PC-3 (cell line): ENCODE measurements around the gene PRDM8. TPM values are rescaled to one million over a fixed set of nuclear protein-coding genes. Genes with fewer than 3 reads are reported as not detected.

Experiments used
- ATAC-seq: fragments of 200-7000 bp; cut with Tn5 transposase; 2 replicates; pipeline ENCODE4 v1.9.1; 2020; ENCODE audit warnings: mild to moderate bottlenecking, moderate library complexity
- BruUV-seq: library from RNA; stranded (reverse); fragments of 400-500 nt; replicated peaks from 2 replicates; lab custom pipeline; 2021; lab: Mats Ljungman, UMichigan
- CTCF ChIA-PET: fragments of 300-600 bp; sonication (Branson Sonifier 250); formaldehyde crosslinking; loops from one replicate; lab custom pipeline; 2022; ENCODE audit warnings: antibody characterized with exemption; lab: Charles Lee
- POLR2A ChIA-PET: fragments of 300-600 bp; sonication (Branson Sonifier 250); formaldehyde crosslinking; loops from one replicate; lab custom pipeline; 2022; ENCODE audit warnings: antibody characterized with exemption; ENCODE audit not compliant: unreplicated experiment; lab: Charles Lee
- DNase-seq: peaks from one replicate; pipeline ENCODE4 v3.0.0-alpha.2; 2015
- H2AFZ ChIP-seq: fragments of 300-600 bp; sonication (generic); 2 replicates; pipeline ENCODE4 v1.6.0; 2016; ENCODE audit warnings: antibody characterized with exemption, low read length
- H3F3A ChIP-seq: fragments of 300-600 bp; sonication (generic); one replicate; pipeline ENCODE4 v1.6.0; 2017; ENCODE audit warnings: antibody characterized with exemption, low read length, control low read depth, mild to moderate bottlenecking; ENCODE audit not compliant: unreplicated experiment
- H3K27ac ChIP-seq: fragments of 300-600 bp; sonication (generic); 2 replicates; pipeline ENCODE4 v1.5.1; 2016; ENCODE audit warnings: mild to moderate bottlenecking, low read length
- H3K27me3 ChIP-seq: fragments of 300-600 bp; sonication (generic); 2 replicates; pipeline ENCODE4 v1.6.1; 2016; ENCODE audit warnings: low read length, mixed read lengths
- H3K36me3 ChIP-seq: fragments of 300-600 bp; sonication (generic); 2 replicates; pipeline ENCODE4 v1.6.1; 2016; ENCODE audit warnings: low read depth, mixed run types, low read length, mixed read lengths
- H3K4me1 ChIP-seq: fragments of 300-600 bp; sonication (generic); 2 replicates; pipeline ENCODE4 v1.5.1; 2016; ENCODE audit warnings: low read length; ENCODE audit not compliant: insufficient read depth
- H3K4me2 ChIP-seq: fragments of 300-600 bp; sonication (generic); 2 replicates; pipeline ENCODE4 v1.6.0; 2016; ENCODE audit warnings: low read length
- H3K4me3 ChIP-seq: fragments of 300-600 bp; sonication (generic); 2 replicates; pipeline ENCODE4 v1.5.1; 2016; ENCODE audit warnings: mild to moderate bottlenecking, low read length, mixed read lengths
- H3K79me2 ChIP-seq: fragments of 300-600 bp; sonication (generic); 2 replicates; pipeline ENCODE4 v1.6.1; 2017; ENCODE audit warnings: low read length, mixed read lengths
- H3K9ac ChIP-seq: fragments of 300-600 bp; sonication (generic); 2 replicates; pipeline ENCODE4 v1.6.0; 2016; ENCODE audit warnings: mild to moderate bottlenecking, low read length
- H3K9me2 ChIP-seq: fragments of 300-600 bp; sonication (generic); replicated peaks from 2 replicates; pipeline ENCODE4 v1.6.1; 2016; ENCODE audit warnings: mixed run types, low read length, mixed read lengths
- H3K9me3 ChIP-seq: fragments of 300-600 bp; sonication (generic); 2 replicates; pipeline ENCODE4 v1.6.1; 2016; ENCODE audit warnings: low read length, mixed read lengths
- H4K20me1 ChIP-seq: fragments of 300-600 bp; sonication (generic); 2 replicates; pipeline ENCODE4 v1.6.1; 2016; ENCODE audit warnings: low read length, mixed read lengths
- EZH2 ChIP-seq: fragments of 300-600 bp; sonication (generic); IDR thresholded peaks from one replicate; pipeline ENCODE4 v1.6.1; 2017; ENCODE audit warnings: antibody characterized with exemption, mild to moderate bottlenecking, low read length; ENCODE audit not compliant: unreplicated experiment
- EZH2phosphoT487 ChIP-seq: fragments of 300-600 bp; sonication (generic); IDR thresholded peaks from 2 replicates; pipeline ENCODE4 v1.6.1; 2018; ENCODE audit warnings: mild to moderate bottlenecking, antibody characterized with exemption, low read length, borderline replicate concordance
- intact Hi-C: fragments of 100-400 bp; cut with micrococcal nuclease; formaldehyde crosslinking; loops from 2 replicates; pipeline ENCODE4 v1.9.0; 2023
- total RNA-seq: library from RNA; depleted of rRNA; stranded (reverse); fragments of >200 nt; gene quantifications from 2 replicates; pipeline ENCODE4 v1.2.3, GENCODE V29; 2014
- TF ChIP-seq, protein P1 (sequence below): fragments of 300-600 bp; sonication (generic); conservative IDR thresholded peaks from 2 replicates; pipeline ENCODE4 v1.5.1; 2017; ENCODE audit warnings: antibody characterized with exemption, low read depth, mild to moderate bottlenecking, low read length

Gene PRDM8
- total RNA-seq, 1 experiment from 2014 or later: 8.9 TPM

DNA sequence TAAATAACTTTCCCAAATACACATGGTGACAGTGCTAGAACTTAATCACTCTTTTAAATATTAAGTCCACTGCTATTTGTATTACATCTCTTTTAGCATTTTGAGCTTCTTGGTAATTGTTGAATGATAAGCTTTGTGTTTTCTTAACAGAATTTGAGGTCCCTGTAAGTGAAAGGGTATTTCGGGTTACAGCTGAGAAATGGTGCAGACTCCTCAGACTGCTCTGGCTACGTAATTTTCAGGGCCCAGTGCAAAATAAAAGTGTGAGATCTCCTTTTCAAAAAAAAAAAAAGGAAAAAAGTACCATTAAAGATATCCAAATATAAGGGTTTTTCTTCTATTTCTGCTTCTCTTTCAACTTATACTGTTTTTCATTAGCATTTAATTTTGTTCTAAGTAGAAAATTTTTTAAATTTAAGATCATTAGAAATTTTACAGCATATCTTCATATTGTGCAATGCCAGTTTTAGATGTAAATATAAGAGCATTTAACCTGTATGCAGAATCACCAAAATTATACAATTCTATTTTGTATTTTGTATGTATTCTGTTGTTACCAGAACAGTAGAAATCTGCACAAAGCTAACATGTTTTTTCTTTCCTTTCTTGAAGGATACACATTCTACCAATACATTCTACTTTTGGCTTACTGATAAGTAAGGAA, 35.5 kb downstream of the PRDM8 start:
- ATAC-seq: no peak
- POLR2A ChIA-PET: interaction anchor here (0.6 kb wide), 1 partner anchor 90 kb away, joined by 3 read pairs; no protein-coding TSS in a partner anchor
- Histone ChIP-seq H3F3A (peaks cover 4% of the 10 kb centered on the region), H3K36me3 (no peaks in the 10 kb centered on the region), H4K20me1 (no peaks in the 10 kb centered on the region), H3K9me2 (no peaks in the 10 kb centered on the region), H2AFZ (peak overlapping the region; percentile 32; the same call in 1 of the 2 replicates), H3K4me3 (no peak overlapping the region), H3K9me3 (no peaks in the 10 kb centered on the region), H3K27ac (no peak overlapping the region), H3K9ac (no peak overlapping the region), H3K27me3 (no peaks in the 10 kb centered on the region), H3K79me2 (no peaks in the 10 kb centered on the region), H3K4me1 (peaks cover 42% of the 10 kb centered on the region), H3K4me2 (no peak overlapping the region)
- CTCF ChIA-PET: no interaction called here
- no TSS peak for BruUV-seq
- no peak for DNase-seq
- TF ChIP-seq EZH2: no peak
- TF ChIP-seq, protein P1, sequence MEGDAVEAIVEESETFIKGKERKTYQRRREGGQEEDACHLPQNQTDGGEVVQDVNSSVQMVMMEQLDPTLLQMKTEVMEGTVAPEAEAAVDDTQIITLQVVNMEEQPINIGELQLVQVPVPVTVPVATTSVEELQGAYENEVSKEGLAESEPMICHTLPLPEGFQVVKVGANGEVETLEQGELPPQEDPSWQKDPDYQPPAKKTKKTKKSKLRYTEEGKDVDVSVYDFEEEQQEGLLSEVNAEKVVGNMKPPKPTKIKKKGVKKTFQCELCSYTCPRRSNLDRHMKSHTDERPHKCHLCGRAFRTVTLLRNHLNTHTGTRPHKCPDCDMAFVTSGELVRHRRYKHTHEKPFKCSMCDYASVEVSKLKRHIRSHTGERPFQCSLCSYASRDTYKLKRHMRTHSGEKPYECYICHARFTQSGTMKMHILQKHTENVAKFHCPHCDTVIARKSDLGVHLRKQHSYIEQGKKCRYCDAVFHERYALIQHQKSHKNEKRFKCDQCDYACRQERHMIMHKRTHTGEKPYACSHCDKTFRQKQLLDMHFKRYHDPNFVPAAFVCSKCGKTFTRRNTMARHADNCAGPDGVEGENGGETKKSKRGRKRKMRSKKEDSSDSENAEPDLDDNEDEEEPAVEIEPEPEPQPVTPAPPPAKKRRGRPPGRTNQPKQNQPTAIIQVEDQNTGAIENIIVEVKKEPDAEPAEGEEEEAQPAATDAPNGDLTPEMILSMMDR: no peak
- no peak for TF ChIP-seq EZH2phosphoT487
- intact Hi-C loops: no loop called here

DNA sequence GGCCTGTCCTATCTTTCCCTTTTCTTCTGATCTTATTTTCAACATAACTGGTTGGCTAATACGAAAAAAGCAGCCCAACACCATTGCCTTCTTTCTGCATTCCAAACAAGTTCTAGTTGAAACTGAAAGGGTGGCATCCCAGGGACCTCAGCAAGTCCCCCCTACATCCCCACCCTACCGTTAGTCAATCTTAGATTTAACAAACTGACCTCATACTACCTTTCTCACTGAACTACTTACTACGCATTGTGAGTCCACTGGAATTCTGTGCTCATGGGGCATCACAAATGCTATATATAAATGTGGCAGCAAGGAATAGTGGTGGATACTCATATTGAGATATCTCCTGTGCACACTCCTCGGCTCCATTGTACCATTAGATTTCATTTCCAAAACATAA, 36.1 kb downstream of the PRDM8 start:
- H3K79me2 ChIP-seq: no peaks in the 10 kb centered on the region
- no peak overlapping the region for H3K27ac ChIP-seq
- H3K9me3 ChIP-seq: no peaks in the 10 kb centered on the region
- ATAC-seq (no peak), DNase-seq (no peak)
- no peaks in the 10 kb centered on the region for H3K36me3 ChIP-seq
- no peak overlapping the region for H3K4me2 ChIP-seq
- no peak overlapping the region for H3K4me3 ChIP-seq
- no peaks in the 10 kb centered on the region for H3K27me3 ChIP-seq
- H4K20me1 ChIP-seq: no peaks in the 10 kb centered on the region
- POLR2A ChIA-PET: interaction anchor here (0.6 kb wide), 1 partner anchor 89 kb away, joined by 3 read pairs; no protein-coding TSS in a partner anchor
- H3F3A ChIP-seq: peaks cover 7% of the 10 kb centered on the region
- no peak overlapping the region for H3K9ac ChIP-seq
- H3K4me1 ChIP-seq: peaks cover 48% of the 10 kb centered on the region
- H2AFZ ChIP-seq: no peak overlapping the region
- intact Hi-C loops: no loop called here
- no TSS peak for BruUV-seq
- TF ChIP-seq EZH2 (no peak), EZH2phosphoT487 (no peak)
- TF ChIP-seq, protein P1: no peak
- CTCF ChIA-PET: no interaction called here
- no peaks in the 10 kb centered on the region for H3K9me2 ChIP-seq

DNA sequence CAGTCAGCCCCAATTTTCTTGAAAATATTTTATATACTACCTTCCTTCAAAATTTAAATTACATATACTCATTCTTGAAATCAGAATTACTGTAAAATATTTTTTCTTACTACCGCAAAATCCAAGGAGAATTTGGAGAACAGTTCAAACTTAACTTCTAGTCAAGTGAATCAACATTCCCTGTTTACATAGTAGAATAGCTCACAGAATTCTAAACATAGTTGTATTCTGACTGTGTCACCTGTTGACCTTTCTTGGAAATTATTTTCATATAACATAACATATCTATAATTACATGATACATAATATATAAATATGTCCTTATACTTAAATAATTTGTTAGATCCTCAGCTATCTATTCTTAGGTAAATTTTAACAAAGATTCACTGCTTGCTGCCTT, 38.1 kb downstream of the PRDM8 start:
- Histone ChIP-seq H3K4me1 (peaks cover 52% of the 10 kb centered on the region), H3K9ac (no peak overlapping the region), H3K36me3 (peaks cover 6% of the 10 kb centered on the region; the same call in 1 of the 2 replicates), H3K79me2 (no peaks in the 10 kb centered on the region), H3K4me3 (peak overlapping the region; percentile 37; the same call in 1 of the 2 replicates), H3F3A (peaks cover 9% of the 10 kb centered on the region), H2AFZ (no peak overlapping the region), H3K4me2 (peak overlapping the region; percentile 77), H3K9me3 (no peaks in the 10 kb centered on the region), H4K20me1 (no peaks in the 10 kb centered on the region), H3K27ac (peak overlapping the region; percentile 70), H3K9me2 (no peaks in the 10 kb centered on the region), H3K27me3 (no peaks in the 10 kb centered on the region)
- no TSS peak for BruUV-seq
- ChIA-PET CTCF (interaction anchor here (0.5 kb wide), 1 partner anchor 17 kb away, joined by 3 read pairs; no protein-coding TSS in a partner anchor), POLR2A (interaction anchor here (0.5 kb wide), 1 partner anchor 30 kb away, joined by 3 read pairs; no protein-coding TSS in a partner anchor)
- TF ChIP-seq EZH2phosphoT487 (no peak), EZH2 (no peak)
- TF ChIP-seq, protein P1: no peak
- ATAC-seq (peak; percentile 81), DNase-seq (peak; percentile 85)
- intact Hi-C loops: no loop called here
